A673 (cell line): Measurements from ENCODE around the gene CTSC. TPM values are rescaled to one million over a fixed set of nuclear protein-coding genes. Genes with fewer than 3 reads are reported as not detected.

Experiments
- BruUV-seq: library from RNA; stranded (reverse); fragments of 400-500 nt; replicated peaks from 2 replicates; lab custom pipeline; 2021; lab: Mats Ljungman, UMichigan
- CTCF ChIA-PET: fragments of 300-600 bp; sonication (Branson Sonifier 250); formaldehyde crosslinking; loops from one replicate; lab custom pipeline; 2022; ENCODE audit warnings: antibody characterized with exemption; lab: Charles Lee
- POLR2A ChIA-PET: fragments of 300-600 bp; sonication (Branson Sonifier 250); formaldehyde crosslinking; loops from one replicate; lab custom pipeline; 2022; ENCODE audit warnings: antibody characterized with exemption; ENCODE audit not compliant: low non-redundant PET; lab: Charles Lee
- DNase-seq: peaks from one replicate; pipeline ENCODE4 v3.0.0-alpha.2; 2015; ENCODE audit warnings: low spot score
- H3K27ac ChIP-seq: fragments of 200-600 bp; sonication (generic); 2 replicates; pipeline ENCODE4 v1.5.1; 2016; ENCODE audit warnings: mixed run types, low read depth, mild to moderate bottlenecking, mixed read lengths, antibody characterized with exemption, low read length; ENCODE audit not compliant: poor library complexity, severe bottlenecking
- H3K27me3 ChIP-seq: fragments of 200-600 bp; sonication (generic); replicated peaks from 2 replicates; pipeline ENCODE4 v1.6.1; 2017; ENCODE audit warnings: mixed run types, low read depth, mild to moderate bottlenecking, mixed read lengths, antibody characterized with exemption, low read length; ENCODE audit not compliant: insufficient read depth, poor library complexity
- H3K36me3 ChIP-seq: fragments of 200-600 bp; sonication (generic); 2 replicates; pipeline ENCODE4 v1.6.1; 2016; ENCODE audit warnings: mixed run types, mild to moderate bottlenecking, mixed read lengths, antibody characterized with exemption, low read length; ENCODE audit not compliant: insufficient read depth, poor library complexity, severe bottlenecking
- H3K4me1 ChIP-seq: fragments of 200-600 bp; sonication (generic); 2 replicates; pipeline ENCODE4 v1.6.1; 2017; ENCODE audit warnings: mixed run types, mild to moderate bottlenecking, mixed read lengths, antibody characterized with exemption, low read length; ENCODE audit not compliant: insufficient read depth, poor library complexity, severe bottlenecking
- H3K4me3 ChIP-seq: fragments of 200-600 bp; sonication (generic); 2 replicates; pipeline ENCODE4 v1.5.1; 2016; ENCODE audit warnings: low read depth, mixed run types, mild to moderate bottlenecking, mixed read lengths, low read length; ENCODE audit not compliant: poor library complexity, severe bottlenecking
- H3K9me3 ChIP-seq: fragments of 200-600 bp; sonication (generic); 2 replicates; pipeline ENCODE4 v1.6.1; 2016; ENCODE audit warnings: mixed run types, low read depth, mild to moderate bottlenecking, mixed read lengths, antibody characterized with exemption, low read length; ENCODE audit not compliant: poor library complexity, severe bottlenecking
- CTCF ChIP-seq: fragments of 300-800, 200-600 bp; sonication (generic); conservative IDR thresholded peaks from 2 replicates; pipeline ENCODE4 v1.5.1; 2017; ENCODE audit warnings: low read depth, mild to moderate bottlenecking, antibody characterized with exemption, low read length, moderate library complexity, mixed read lengths
- EZH2 ChIP-seq: fragments of 200-600 bp; sonication (generic); IDR thresholded peaks from 2 replicates; pipeline ENCODE4 v1.6.1; 2017; ENCODE audit warnings: borderline replicate concordance, low read depth, mild to moderate bottlenecking, mixed read lengths, antibody characterized with exemption, low read length; ENCODE audit not compliant: poor library complexity, severe bottlenecking
- intact Hi-C: fragments of 100-400 bp; cut with micrococcal nuclease; formaldehyde crosslinking; loops from one replicate; pipeline ENCODE4 v1.10.0; 2022; ENCODE audit not compliant: unreplicated experiment
- total RNA-seq: library from RNA; stranded (reverse); gene quantifications from 2 replicates; pipeline ENCODE4 v1.2.3, GENCODE V29; 2021

The CTSC gene
- total RNA-seq, 1 experiment from 2014 or later: 116 TPM

GRCh38 chr11:88259431-88259830 lies 78.1 kb downstream of the CTSC start:
- POLR2A ChIA-PET: no interaction called here
- CTCF ChIA-PET: no interaction called here

GRCh38 chr11:88252208-88252607 lies 85.3 kb downstream of the CTSC start:
- CTCF ChIA-PET: no interaction called here
- H3K4me1 ChIP-seq: no peaks in the 10 kb centered on the region
- DNase-seq: no peak
- H3K27ac ChIP-seq: no peak overlapping the region
- BruUV-seq: no TSS peak
- H3K9me3 ChIP-seq: peaks cover 3% of the 10 kb centered on the region
- TF ChIP-seq CTCF (no peak), EZH2 (no peak)
- H3K27me3 ChIP-seq: no peaks in the 10 kb centered on the region
- POLR2A ChIA-PET: no interaction called here
- intact Hi-C loops: no loop called here
- no peak overlapping the region for H3K4me3 ChIP-seq
- H3K36me3 ChIP-seq: no peaks in the 10 kb centered on the region

More at GRCh38 chr11:88259431-88259830, 78.1 kb downstream of the CTSC start:
- intact Hi-C loops: no loop called here
- Histone ChIP-seq H3K27ac (no peak overlapping the region), H3K4me1 (no peaks in the 10 kb centered on the region), H3K27me3 (no peaks in the 10 kb centered on the region), H3K4me3 (no peak overlapping the region), H3K9me3 (peaks cover 6% of the 10 kb centered on the region), H3K36me3 (no peaks in the 10 kb centered on the region)
- no peak for DNase-seq
- BruUV-seq: no TSS peak
- TF ChIP-seq EZH2: no peak
- no peak for TF ChIP-seq CTCF

GRCh38 chr11:88250566-88251242 lies 86.8 kb downstream of the CTSC start:
- Histone ChIP-seq H3K4me1 (no peaks in the 10 kb centered on the region), H3K4me3 (no peak overlapping the region), H3K27me3 (no peaks in the 10 kb centered on the region), H3K27ac (no peak overlapping the region), H3K9me3 (peaks cover 2% of the 10 kb centered on the region), H3K36me3 (no peaks in the 10 kb centered on the region)
- TF ChIP-seq CTCF: no peak
- no peak for TF ChIP-seq EZH2
- no TSS peak for BruUV-seq
- intact Hi-C loops: no loop called here
- ChIA-PET CTCF (no interaction called here), POLR2A (no interaction called here)
- no peak for DNase-seq
